ENCODE results near the gene AOPEP. TPM values are rescaled to one million over a fixed set of nuclear protein-coding genes. Genes with fewer than 3 reads are reported as not detected.

AOPEP gene
- 100 to 1,000 TPM; 133 to 250 (median 161) TPM for total RNA-seq
- 100 to 1,000 TPM; 110 to 192 TPM for polyA plus RNA-seq
- long read RNA-seq, donor 1, transcript C9orf3-211 (6 exons, 919 nt) = minor isoform, 5 of 150 reads
- long read RNA-seq, donor 1, transcript C9orf3-213 (6 exons, 478 nt) = major isoform, 57 of 150 reads
- long read RNA-seq, donor 1, partial matches to known transcripts = 17 of 150 reads
- long read RNA-seq, donor 1, other reads (novel, unspliced or antisense) = 67 of 150 reads
- long read RNA-seq, donor 2, transcript C9orf3-207 (6 exons, 873 nt) = minor isoform, 9 of 243 reads
- long read RNA-seq, donor 2, transcript C9orf3-213 (6 exons, 478 nt) = major isoform, 79 of 243 reads
- long read RNA-seq, donor 2, partial matches to known transcripts = 40 of 243 reads
- long read RNA-seq, donor 2, other reads (novel, unspliced or antisense) = 106 of 243 reads
- long read RNA-seq, donor 3, transcript C9orf3-213 (6 exons, 478 nt) = major isoform, 8 of 69 reads
- long read RNA-seq, donor 3, partial matches to known transcripts = 15 of 69 reads
- long read RNA-seq, donor 3, other reads (novel, unspliced or antisense) = 40 of 69 reads

- ATAC-seq = peak; percentile 99 to 100 (median 100)
- WGBS, 2 donors = 1% methylated on average over 50 to 52 of the region's 52 CpGs
- Histone ChIP-seq H3K4me1 (peaks cover 0 to 15% (median 8%) of the 10 kb centered on the region in 9 donors), H3K27me3 (no peaks in the 10 kb centered on the region), H3K27ac (peak within 1 kb of the TSS in 9 of 10 donors; percentile 79 to 92 (median 89)), H3K36me3 (no peaks in the 10 kb centered on the region), H3K4me3 (peak within 1 kb of the TSS; percentile 69 to 94 (median 86)), H3K9me3 (peaks cover 0 to 3% (median 0%) of the 10 kb centered on the region in 11 donors)
- intact Hi-C loops (cut with DNase I) = no loop called here
- DNase-seq = peak; percentile 98 to 99
- TF ChIP-seq CTCF (IDR thresholded peaks at IDR 0.05) = no peak
Measured at GRCh38 chr9:94726495-94727191, at the start of gene AOPEP. Gene AOPEP (plus strand): TSS chr9:94726699. CDS start chr9:94759784, 33,085 bp downstream.

GRCh38 chr9:94677929-94678328, 48.6 kb upstream of the AOPEP start:
- Histone ChIP-seq H3K4me1 (peaks cover 10 to 32% (median 15%) of the 10 kb centered on the region in 9 donors), H3K27ac (no peak overlapping the region), H3K36me3 (no peaks in the 10 kb centered on the region), H3K9me3 (no peaks in the 10 kb centered on the region), H3K27me3 (no peaks in the 10 kb centered on the region), H3K4me3 (no peak overlapping the region)
- intact Hi-C loops (cut with DNase I) = loop anchor here in 1 of 10 donors (10.0 kb wide), 1 partner anchor 587 kb away; no protein-coding TSS in a partner anchor
- DNase-seq (no peak), ATAC-seq (no peak)
- no peak for TF ChIP-seq CTCF (IDR thresholded peaks at IDR 0.05)
- WGBS, 2 donors = 74 to 82% methylated on average over 4 of the region's 4 CpGs

GRCh38 chr9:94679587-94679986, 46.9 kb upstream of the AOPEP start:
- H3K4me3 ChIP-seq = no peak overlapping the region
- no peak overlapping the region for H3K27ac ChIP-seq
- no peak for TF ChIP-seq CTCF (IDR thresholded peaks at IDR 0.05)
- H3K36me3 ChIP-seq = no peaks in the 10 kb centered on the region
- intact Hi-C loops (cut with DNase I) = loop anchor here in 1 of 10 donors (10.0 kb wide), 1 partner anchor 585 kb away; no protein-coding TSS in a partner anchor
- WGBS, 2 donors = 93% methylated on average over 8 of the region's 8 CpGs
- DNase-seq = no peak
- H3K9me3 ChIP-seq = no peaks in the 10 kb centered on the region
- ATAC-seq = no peak
- H3K27me3 ChIP-seq = no peaks in the 10 kb centered on the region
- peaks cover 8 to 28% (median 14%) of the 10 kb centered on the region in 9 donors for H3K4me1 ChIP-seq

- no peak for TF ChIP-seq CTCF (IDR thresholded peaks at IDR 0.05)
- H3K4me3 ChIP-seq = no peak overlapping the region
- H3K27me3 ChIP-seq = no peaks in the 10 kb centered on the region
- WGBS, 2 donors = 90 to 91% methylated on average over 1 of the region's 1 CpG
- ATAC-seq (no peak), DNase-seq (no peak)
- no peaks in the 10 kb centered on the region for H3K36me3 ChIP-seq
- intact Hi-C loops (cut with DNase I) = loop anchor here (2.0 to 10.0 kb wide), 9 partner anchors 95 to 585 kb away; no protein-coding TSS in a partner anchor
- peaks cover 7 to 24% (median 13%) of the 10 kb centered on the region in 9 donors for H3K4me1 ChIP-seq
- H3K9me3 ChIP-seq = no peaks in the 10 kb centered on the region
- H3K27ac ChIP-seq = no peak overlapping the region
Measured at GRCh38 chr9:94680020-94680419, 46.5 kb upstream of the AOPEP start.
